Calu3 (cell line): Measurements from ENCODE around the gene NPIPB2. TPM values are rescaled to one million over a fixed set of nuclear protein-coding genes. Genes with fewer than 3 reads are reported as not detected.

Experiments
- BruUV-seq: library from RNA; stranded (reverse); fragments of 400-500 nt; replicated peaks from 2 replicates; lab custom pipeline; 2021; lab: Mats Ljungman, UMichigan
- CTCF ChIA-PET: fragments of 300-600 bp; sonication (Branson Sonifier 250); formaldehyde crosslinking; loops from one replicate; lab custom pipeline; 2022; ENCODE audit warnings: antibody characterized with exemption; lab: Charles Lee
- DNase-seq: peaks from one replicate; pipeline ENCODE4 v3.0.0; 2022
- H3K27ac Mint-ChIP-seq: one replicate; pipeline ENCODE4 v1.8.0; 2022; ENCODE audit warnings: mixed read lengths; ENCODE audit not compliant: unreplicated experiment
- H3K27me3 Mint-ChIP-seq: one replicate; pipeline ENCODE4 v1.8.0; 2022; ENCODE audit warnings: mixed read lengths; ENCODE audit not compliant: unreplicated experiment
- H3K36me3 Mint-ChIP-seq: one replicate; pipeline ENCODE4 v1.8.0; 2022; ENCODE audit warnings: mild to moderate bottlenecking, moderate library complexity, mixed read lengths; ENCODE audit not compliant: insufficient read depth, unreplicated experiment
- H3K4me1 Mint-ChIP-seq: one replicate; pipeline ENCODE4 v1.8.0; 2022; ENCODE audit warnings: mild to moderate bottlenecking, low read depth, mixed read lengths; ENCODE audit not compliant: unreplicated experiment
- H3K4me3 Mint-ChIP-seq: one replicate; pipeline ENCODE4 v1.8.0; 2022; ENCODE audit warnings: mild to moderate bottlenecking, low read depth, moderate library complexity, mixed read lengths; ENCODE audit not compliant: unreplicated experiment
- H3K9me3 Mint-ChIP-seq: one replicate; pipeline ENCODE4 v1.8.0; 2022; ENCODE audit warnings: low read depth, mixed read lengths; ENCODE audit not compliant: unreplicated experiment
- CTCF ChIP-seq: fragments of 200-600 bp; IDR thresholded peaks from one replicate; pipeline ENCODE4 v1.8.0; 2022; ENCODE audit warnings: antibody characterized with exemption; ENCODE audit not compliant: unreplicated experiment
- intact Hi-C: fragments of 100-400 bp; cut with micrococcal nuclease; formaldehyde crosslinking; loops from one replicate; pipeline ENCODE4 v1.10.0; 2022; ENCODE audit not compliant: unreplicated experiment
- total RNA-seq: library from RNA; stranded (reverse); gene quantifications from 2 replicates; pipeline ENCODE4 v1.2.3, GENCODE V29; 2022

The NPIPB2 gene
- total RNA-seq, 1 experiment from 2014 or later = 21.3 TPM

GRCh38 chr16:11909653-11910545, 31.9 kb downstream of the NPIPB2 start:
- intact Hi-C loops = loop anchor here (5.0 kb wide), 1 partner anchor 43 kb away; no protein-coding TSS in a partner anchor
- no peak overlapping the region for H3K27ac Mint-ChIP-seq
- DNase-seq = no peak

GRCh38 chr16:11907160-11907970, 34.5 kb downstream of the NPIPB2 start:
- no peak overlapping the region for H3K4me3 Mint-ChIP-seq
- no peak for DNase-seq
- H3K27ac Mint-ChIP-seq = no peak overlapping the region
- intact Hi-C loops = no loop called here
- H3K27me3 Mint-ChIP-seq = no peaks in the 10 kb centered on the region
- BruUV-seq = no TSS peak
- CTCF ChIA-PET = no interaction called here
- H3K4me1 Mint-ChIP-seq = peaks cover 17% of the 10 kb centered on the region
- no peaks in the 10 kb centered on the region for H3K9me3 Mint-ChIP-seq
- H3K36me3 Mint-ChIP-seq = peaks cover 29% of the 10 kb centered on the region
- TF ChIP-seq CTCF = no peak

More at GRCh38 chr16:11909653-11910545, 31.9 kb downstream of the NPIPB2 start:
- BruUV-seq = no TSS peak
- CTCF ChIA-PET = no interaction called here
- no peaks in the 10 kb centered on the region for H3K27me3 Mint-ChIP-seq
- peaks cover 54% of the 10 kb centered on the region for H3K36me3 Mint-ChIP-seq
- H3K4me3 Mint-ChIP-seq = no peak overlapping the region
- TF ChIP-seq CTCF = no peak
- H3K4me1 Mint-ChIP-seq = peaks cover 34% of the 10 kb centered on the region
- H3K9me3 Mint-ChIP-seq = no peaks in the 10 kb centered on the region

GRCh38 chr16:11903906-11904305, 37.9 kb downstream of the NPIPB2 start:
- no peak overlapping the region for H3K4me3 Mint-ChIP-seq
- H3K27me3 Mint-ChIP-seq = no peaks in the 10 kb centered on the region
- no peak overlapping the region for H3K27ac Mint-ChIP-seq
- BruUV-seq = no TSS peak
- H3K36me3 Mint-ChIP-seq = peaks cover 25% of the 10 kb centered on the region
- CTCF ChIA-PET = no interaction called here
- no peak for TF ChIP-seq CTCF
- intact Hi-C loops = no loop called here
- no peak for DNase-seq
- H3K4me1 Mint-ChIP-seq = no peaks in the 10 kb centered on the region
- H3K9me3 Mint-ChIP-seq = no peaks in the 10 kb centered on the region

GRCh38 chr16:11901091-11901490, 40.8 kb downstream of the NPIPB2 start:
- intact Hi-C loops = no loop called here
- BruUV-seq = no TSS peak
- DNase-seq = no peak
- Mint-ChIP-seq H3K4me1 (peaks cover 9% of the 10 kb centered on the region), H3K4me3 (no peak overlapping the region), H3K36me3 (peaks cover 30% of the 10 kb centered on the region), H3K27ac (no peak overlapping the region), H3K27me3 (no peaks in the 10 kb centered on the region), H3K9me3 (no peaks in the 10 kb centered on the region)
- CTCF ChIA-PET = interaction anchor here (0.7 kb wide), 1 partner anchor 109 kb away, joined by 3 read pairs; no protein-coding TSS in a partner anchor
- no peak for TF ChIP-seq CTCF
